Activated T-cell treated with anti-CD3 and anti-CD28 coated beads for 24 hours (primary cell): ENCODE measurements around the gene TRIM3.

ENCODE experiments used
- DNase-seq: peaks from one replicate; pipeline ENCODE4 v3.0.0-alpha.2; 2020; ENCODE audit warnings: low read depth

Gene TRIM3

DNA sequence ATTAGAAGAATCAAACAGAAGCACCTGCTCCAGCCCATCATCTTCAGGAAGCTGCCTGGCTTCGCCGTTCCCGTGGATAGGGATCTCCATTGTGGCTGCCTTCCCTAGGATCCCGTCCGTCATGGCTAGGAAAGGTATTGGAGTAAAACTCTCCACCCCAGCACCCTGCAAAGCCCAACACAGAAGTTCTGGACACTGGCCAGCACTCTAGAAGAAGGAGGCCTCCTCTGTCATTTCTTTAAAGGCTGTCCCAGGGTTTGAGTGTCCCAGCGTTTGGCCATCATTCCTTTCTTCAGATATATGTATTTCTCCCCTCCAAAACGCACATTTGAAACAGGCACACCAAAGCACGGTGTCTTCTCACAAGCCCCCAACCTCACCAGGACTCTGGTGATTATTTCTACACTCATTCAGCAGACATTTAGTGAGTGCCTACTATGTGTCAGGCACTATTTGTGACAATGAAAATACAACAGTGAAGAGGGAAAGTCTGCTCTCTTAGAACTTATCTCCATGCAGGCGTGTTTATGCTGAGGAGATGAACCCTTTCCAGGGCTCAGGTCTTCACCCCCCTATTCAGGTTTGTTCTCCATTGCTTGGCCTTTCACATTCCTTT, 6.7 kb upstream of the TRIM3 start:
- DNase-seq, result no peak

DNA sequence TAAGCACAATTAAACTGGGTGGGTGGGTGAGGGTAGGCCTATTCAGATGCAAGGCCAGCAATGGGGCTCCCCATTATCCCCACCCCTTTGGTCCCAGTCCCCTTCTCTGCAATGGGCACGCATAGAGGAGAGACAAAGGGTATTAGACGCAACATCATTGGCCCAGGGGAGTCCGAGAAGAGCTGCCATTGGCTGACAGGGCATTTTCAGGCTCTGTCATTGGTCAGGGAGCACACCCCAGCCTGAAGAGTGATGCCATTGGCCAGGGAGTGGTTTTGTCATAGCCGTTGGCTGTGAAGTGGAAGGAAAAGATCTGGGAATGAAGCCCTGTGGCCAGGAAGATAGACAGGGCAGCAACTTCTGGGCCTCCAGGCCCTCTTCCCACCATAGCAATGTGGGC, 2.8 kb upstream of the TRIM3 start:
- no peak for DNase-seq

DNA sequence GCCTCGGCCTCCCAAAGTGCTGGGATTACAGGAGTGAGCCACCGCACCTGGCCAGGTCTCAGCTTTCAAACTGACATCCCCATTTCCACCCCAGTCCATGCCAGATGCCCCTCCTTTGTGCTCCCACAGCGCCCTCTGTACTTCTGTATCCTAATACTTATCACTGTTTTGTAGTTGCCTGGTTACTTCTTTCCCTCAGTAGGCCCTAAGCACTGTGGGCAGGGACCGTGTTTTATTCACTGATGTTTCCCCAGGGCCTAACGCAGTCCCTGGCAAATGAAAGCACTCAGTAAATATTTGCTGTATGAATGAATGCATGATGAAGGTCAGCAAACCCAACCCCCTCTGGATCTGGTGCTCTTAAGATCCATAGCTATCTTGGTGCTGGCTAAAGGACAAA, 2.2 kb upstream of the TRIM3 start:
- DNase-seq, result no peak

DNA sequence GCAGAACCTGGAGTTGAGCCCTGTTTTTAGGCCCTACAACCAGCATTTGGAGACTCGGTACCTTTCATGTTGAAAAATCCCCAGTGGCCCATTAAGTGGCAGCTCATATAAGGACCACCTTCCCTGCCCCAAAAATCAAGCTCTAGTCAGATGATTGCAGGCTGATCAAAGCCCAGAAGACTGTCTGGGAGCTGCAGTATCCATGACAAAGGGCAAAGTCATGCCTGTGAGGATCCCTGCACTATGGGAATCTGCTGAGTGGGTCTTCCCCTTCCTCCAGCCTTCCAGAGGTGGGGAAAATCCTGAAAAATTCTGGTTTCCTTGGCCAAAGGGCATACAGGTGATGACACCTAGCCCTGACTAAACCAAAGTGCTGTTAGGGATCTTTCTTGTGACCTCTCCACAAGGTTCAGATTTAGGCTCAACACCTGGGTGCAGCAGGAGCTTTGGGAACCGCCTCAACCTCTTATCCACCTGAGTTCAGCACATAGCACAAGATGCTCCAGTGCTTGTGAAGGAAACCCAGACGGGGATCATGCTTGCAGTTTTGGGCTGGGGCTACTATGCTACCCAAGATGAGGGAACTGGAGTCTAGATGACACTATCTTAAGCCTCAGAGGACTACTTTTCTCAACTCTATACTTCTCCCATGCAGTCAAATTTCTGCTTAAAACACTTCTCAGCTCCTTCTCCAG, 1.2 kb upstream of the TRIM3 start:
- DNase-seq, result no peak

DNA sequence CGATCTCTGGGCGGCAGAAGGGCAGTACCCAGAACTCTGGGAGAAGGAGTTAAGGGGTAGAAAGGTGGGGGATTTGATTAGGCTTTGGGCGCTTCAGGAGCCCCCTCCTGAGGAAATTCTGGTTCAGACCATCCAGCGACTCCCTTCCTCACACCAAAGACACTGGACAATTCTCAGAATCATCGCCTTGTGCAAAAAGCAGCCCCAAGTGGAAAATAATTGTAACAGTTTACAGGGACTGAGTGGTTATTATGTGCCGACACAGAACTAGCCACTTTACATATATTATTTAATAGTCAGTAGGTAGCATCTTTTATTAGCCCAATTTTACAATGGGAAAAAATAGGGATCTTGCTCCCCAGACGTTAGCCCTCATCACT, 662 bp upstream of the TRIM3 start:
- DNase-seq, result no peak

DNA sequence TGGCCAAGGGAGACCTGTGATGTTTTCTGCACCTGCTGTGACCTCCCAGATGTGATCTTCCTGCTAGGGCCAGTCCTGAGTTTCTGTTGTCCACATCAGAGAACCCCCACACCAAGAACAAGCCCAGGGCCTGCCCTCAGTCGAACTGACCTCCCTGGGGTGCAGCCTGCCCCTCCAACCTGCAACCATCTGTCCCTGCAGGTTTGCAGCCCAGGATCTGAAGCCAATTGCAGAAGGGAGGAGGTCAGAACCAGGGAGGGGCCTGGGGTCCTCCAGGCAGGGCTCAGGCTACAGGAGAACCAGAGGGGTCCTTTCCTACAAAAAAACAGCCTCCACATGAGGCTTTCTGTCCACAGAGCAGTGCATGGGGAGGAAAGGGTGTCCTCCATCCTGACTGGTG, 807 bp downstream of the TRIM3 start:
- no peak for DNase-seq

DNA sequence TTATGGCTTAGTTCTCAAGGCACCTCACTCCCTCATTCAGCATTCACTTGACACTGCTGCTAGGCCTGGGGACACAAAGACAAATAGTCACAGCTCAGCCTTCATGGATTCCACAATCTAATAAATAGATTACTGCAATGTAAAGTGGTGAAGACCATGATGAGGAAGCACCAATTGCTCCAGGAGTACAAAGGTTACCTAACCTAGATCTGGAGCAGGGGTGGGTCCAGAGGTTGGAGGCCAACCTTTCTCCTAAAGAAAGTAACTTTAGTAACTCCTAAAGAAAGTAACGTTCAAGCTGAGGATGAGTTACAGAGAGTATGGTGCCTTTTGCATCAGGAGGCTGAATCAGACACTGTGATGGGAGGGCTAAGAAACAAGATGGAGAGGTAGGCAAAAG, 4.1 kb downstream of the TRIM3 start:
- no peak for DNase-seq

DNA sequence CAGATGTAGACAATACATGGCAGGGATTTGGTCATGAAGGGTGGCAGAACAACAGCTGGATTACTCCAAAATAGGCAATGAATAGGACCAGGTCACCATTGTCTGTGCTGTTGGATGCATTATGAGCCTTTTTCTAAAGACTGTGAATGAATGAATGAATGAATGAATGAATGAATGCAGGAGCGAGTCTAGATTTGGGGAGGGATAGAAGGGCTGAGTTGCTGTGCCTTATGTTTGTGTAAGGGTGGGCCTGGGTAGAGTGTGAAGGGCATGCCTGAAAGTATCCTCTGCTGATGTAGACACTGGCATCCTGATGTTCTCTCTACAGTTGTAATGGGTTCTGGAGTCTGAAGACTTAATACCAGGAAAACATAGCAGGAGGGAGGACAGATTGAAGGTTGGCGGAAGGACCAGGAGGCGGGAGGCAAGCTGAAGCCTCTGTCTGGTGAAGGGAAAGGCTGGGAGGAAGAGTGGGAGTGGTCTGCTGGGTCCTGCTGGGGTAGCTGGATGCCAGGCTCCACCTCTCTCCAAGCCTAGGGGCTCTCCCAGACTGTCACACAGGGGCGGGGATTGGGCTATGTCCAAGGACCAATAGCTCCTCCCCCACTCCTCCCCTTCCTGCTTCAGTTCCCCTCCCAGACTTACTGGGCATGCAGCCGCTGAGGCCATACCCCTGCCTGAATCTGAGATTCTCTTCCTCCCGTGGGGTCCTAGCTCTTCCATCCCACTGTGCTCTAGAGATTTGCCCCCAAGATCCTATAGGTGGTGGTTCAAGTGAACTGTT, 4.8 kb downstream of the TRIM3 start:
- no peak for DNase-seq

DNA sequence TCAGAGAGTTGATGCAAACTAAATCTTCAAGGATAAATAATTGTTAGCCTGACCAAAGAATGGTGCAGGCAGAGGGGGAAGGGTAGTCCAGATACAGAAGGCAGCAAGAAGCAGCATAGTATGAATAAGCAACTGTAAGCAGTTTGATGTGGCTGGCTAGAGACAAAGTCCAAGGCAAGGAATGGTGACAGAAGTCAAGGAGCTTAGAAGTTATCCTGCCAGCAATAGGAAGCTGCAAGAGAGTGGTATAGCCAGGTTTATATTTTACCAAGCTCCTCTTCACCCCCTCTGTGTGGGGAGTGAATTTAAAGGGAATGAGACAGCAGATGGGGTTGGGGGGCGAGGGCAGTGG, 14.7 kb downstream of the TRIM3 start:
- no peak for DNase-seq

DNA sequence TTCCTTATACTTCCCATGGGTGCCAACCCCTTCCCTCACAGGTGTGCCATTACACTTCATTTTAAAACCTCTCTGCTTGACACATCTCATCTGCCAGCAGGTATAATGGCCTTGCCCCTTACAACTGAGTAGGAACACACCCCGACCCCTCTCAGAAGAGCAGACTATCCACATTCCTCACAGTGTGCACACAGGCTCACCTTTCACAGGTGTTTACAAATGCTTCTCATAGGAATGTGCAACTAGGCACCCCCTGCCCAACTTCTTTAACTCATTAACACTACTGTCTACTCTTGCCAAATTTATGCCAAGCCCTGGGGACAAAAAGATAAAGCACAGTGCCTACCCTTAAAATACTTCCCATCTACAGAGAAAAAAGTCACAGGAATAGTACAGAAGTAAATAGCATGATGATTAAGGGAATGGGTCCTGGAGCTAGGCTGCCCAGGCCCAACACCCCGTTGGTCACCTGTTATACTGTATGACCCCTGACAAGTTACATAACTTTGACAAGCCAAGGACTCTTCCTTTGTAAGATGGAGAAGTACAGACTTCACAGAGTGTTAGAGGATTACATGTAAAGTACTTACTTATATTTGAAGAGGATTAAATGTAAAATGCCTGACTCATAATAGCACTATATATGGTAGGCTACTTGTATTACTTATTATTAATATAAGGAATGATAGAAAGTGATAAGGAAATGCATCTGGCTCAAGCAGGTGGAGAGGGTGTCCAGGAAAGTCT, 15.2 kb downstream of the TRIM3 start:
- no peak for DNase-seq

DNA sequence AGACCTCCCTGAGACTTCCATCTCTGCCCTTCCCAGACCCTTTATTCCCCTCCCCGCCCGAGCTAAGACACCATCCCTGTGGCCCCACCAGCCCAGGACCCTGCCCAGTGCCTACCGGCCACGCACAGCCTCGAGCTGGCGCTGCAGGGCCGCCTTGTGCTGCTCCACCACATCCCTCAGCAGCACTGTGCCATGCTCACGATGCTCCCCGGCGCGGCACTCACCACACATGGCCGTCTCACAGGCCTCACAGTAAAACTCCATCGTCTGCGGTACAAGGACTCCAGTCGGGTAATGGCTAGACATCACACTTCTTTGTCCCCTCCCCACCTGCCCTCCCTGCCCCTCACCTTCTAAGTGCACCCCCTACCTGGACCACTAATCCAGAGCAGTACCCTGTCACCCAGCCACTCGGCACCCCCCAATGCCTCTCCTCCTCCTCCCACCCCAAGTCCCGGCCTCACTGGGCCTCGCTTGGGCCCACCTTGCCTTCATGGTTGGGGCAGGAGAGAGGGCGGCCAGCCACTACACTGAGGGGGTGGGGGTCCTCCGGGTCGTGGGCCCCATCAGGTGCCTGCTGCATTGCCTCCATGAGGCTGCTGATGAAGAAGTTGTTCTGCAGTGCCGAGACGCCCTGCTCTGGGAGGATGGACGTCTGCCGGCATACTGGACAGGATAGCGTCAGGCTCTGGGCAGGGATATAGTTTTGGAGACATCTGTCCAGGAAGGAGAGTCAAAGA, 16.0 kb downstream of the TRIM3 start:
- DNase-seq, result no peak

DNA sequence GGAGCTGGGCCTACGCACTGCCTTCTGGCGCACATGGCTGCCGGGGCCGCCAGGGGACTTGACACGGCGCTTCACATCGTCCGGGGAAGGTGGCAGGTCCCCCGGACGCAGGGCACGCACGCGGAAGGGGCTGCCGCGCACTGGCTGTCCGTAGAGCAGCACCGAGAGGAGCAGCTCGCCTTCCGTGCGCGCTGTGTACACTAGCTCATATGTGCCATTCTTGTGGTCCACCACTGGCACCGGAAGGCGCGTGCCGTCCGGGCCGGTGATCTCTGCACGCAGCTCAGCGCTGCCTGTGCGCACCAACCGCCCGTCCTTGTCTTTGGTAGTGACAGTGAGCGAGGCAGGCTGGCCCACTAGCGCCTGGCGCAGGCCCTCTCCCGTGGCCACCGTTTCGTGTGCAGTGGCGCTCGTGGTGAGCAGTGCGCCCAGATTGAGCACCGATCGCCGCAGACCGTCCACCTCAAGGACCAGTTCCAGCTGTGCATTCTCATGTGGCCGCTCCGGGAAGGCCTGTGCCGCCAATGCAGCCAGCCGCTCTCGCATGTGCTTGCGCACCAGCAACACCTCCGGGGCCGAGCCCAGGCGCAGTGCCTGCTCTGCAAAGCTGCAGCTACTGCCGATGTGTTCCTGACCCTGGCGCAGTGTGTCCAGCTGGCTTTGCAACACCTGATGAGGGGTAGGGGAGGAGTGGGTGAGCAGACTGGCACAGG, 17.2 kb downstream of the TRIM3 start:
- no peak for DNase-seq

DNA sequence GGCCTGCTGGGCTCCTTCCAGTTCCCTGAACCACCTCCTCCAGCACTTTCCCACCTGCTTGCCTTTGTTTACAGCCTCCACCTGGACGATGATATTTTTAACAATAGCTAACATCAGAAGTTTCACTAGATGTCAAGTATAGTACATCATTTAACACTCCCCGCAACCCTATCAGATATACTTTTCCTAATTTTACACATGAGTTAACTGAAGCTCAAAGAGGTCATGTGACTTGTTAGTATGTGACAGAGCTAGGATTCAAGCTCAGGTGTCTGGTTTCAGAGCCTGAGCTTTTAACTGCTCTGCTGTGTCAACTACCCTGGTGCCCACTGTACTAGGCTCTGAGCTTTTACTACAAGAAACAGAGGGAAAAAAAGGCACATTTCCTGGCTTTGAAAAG, 18.7 kb downstream of the TRIM3 start:
- no peak for DNase-seq

DNA sequence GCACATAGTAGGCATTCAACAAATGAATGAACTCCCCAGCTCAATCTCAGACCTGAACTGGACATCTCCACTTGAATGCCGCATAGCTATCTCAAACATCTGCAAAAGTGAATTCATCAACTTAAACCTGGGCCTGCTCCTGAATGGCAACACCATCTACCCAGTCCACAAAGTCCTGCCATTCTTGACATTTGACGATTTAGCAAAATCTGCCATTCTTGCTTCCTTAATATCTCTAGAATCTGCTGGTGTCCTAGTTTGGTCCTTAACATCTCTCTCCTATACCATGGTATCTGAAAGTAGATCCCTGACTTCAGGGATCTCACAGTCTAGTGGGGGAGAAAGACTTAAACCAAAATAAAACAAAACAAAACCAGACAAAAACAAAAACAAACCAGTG, 20.6 kb downstream of the TRIM3 start:
- DNase-seq, result no peak

DNA sequence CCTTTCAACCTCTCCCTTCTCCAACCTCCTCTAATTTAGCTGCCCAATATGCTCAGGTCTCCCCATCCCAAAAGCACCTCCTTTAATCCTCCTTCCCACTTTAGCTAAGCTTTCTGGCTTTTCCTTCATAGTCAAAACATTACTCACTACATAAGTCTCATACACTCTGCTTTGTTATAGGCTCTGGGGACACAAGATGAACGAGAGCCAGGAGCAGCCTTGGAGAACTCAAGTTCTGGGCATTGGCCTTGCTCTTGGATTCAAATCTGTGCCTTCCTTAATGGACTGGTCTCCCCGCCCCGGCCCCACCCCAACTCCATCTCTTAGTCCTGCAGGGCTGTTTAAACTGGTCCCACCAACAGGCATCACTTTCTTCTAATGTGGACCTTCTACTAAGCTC, 21.5 kb downstream of the TRIM3 start:
- DNase-seq, result no peak

DNA sequence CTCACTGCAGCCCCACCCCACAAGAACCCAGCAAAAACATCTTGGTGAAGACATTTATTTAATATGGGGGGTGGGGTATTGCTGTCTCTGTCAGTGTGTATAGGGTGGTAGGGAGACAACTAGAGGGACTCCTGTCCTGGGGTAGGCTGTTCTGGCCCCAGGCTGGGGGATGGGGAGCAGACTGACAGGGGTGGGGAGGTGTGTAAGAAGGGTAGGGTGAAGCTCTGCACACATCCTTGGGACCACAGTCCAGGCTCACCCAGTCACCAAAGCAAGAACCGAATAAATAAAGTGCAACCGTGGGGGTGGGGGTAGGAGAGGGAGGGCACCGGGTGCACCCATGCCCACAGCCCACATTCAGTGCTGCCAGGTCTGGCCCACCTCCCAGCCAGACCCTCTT, 25.2 kb downstream of the TRIM3 start:
- DNase-seq, result no peak

DNA sequence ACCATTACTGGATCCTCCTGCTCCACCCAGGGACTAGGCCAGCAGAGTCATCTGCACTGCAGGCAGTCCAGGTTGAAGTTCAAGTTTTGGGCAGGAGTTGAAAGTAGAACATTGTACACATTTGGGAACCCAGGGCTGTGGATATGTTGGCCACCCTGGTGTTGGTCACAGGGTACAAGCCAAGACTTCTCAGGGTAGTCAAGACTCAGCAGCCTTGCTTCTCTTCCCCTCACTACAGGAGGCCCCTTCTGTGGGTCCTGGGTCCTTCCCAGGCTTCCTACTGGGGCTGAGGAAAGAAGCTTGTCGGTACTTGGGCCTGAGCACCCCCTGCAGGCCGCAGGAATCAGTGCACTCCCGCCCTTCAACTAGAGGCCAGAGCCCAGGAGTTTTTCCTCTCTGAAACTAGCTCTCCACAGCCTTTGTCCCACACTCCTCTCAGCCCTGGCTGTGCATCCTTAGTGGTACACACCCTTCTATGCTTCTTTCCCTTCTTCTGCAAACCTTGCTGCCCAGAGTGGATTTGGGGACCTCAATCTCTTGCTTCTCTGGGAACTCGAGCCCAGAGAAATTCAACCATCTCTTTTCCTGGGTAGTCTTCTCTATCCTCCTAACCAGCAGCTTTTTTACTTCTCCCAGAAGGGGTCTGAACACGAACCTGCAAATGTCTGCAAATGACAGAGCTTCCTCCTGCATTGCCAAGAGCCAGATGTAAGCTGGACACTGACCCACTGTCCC, 30.3 kb downstream of the TRIM3 start:
- peak; percentile 26 for DNase-seq

DNA sequence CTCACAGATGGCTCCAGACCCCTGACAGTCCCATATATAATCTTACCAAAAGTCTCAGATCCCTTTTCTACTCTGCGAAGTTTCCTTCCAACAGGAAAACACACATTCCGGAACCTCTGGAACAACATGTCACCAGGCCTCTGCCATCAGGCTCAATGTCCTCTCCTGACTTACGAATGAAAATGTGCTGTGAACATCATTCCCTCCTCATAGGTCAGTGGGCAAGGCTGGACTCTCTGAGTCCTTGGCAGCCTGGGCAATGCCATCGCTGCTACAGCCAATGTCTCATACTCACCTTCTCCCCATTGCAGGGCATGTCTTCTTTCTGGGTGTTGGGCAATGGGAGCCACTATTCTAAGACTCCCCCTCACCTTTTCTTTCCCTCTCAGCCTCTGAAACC, 31.3 kb downstream of the TRIM3 start:
- DNase-seq, result no peak

DNA sequence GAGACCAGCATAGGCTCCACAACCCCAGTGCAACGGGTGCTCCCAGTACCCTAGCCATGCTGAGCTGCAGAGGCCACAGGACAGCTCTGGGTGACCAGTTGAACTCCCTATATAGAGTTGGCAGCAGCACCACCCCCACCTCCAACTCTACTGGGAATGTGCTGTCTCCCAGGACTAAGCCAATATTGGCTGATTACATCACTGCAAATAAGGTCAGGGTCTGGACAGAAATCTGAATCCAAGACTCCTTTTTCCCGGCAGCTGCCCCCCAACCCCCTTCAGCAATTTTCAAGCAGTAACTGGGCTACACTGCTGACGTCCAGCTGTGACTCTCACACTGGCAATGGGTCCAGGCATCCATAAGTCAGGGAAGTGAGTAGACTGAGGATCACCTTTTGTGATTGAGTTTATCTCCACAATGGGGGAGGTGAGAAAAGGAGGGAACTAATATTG, 32.8 kb downstream of the TRIM3 start, which contains the start of gene HPX:
Gene HPX (minus strand): TSS at position 82 of the 453 bp plus-strand sequence. CDS start 24 bp downstream, at position 58.
- DNase-seq, result no peak

DNA sequence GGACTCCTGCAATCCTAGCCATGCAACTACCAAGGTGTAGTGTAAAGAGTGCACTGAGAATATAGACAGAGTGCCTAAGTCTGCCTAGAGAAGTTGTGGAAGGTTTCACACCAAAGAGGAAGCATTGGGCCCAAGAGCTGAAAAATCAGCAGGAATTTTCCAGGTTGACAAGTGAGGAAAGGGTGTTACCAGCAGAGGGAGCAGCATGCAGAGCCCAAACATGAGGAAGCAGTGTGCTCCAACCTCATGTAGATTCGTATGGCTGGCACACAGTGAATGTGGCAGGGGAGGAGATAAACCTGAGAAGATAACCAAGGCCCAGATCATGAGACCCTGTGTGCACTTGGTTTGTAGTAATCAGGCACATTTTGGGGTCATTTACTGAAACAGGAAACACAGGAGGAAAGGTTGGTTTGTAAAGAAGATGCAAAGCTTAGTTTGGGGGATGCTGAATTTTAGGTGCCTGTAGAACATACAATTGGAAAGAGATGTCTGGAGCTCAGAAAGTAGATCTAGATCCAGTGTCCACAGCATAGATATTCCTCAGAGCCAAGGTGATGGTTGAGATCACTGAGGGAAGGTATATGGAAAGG, 34.7 kb downstream of the TRIM3 start:
- DNase-seq, result peak; percentile 35
